ENCODE results near the gene KRTAP10-9.
"Not testable (repeated sequence)": the region's sequence is repeated elsewhere in the genome, so short reads cannot be mapped to it uniquely, and the experiment has no call there.

KRTAP10-9 gene

GRCh38 chr21:44626673-44627143 lies at the start of gene KRTAP10-9:
Gene KRTAP10-9 (plus strand): TSS chr21:44627093. CDS start chr21:44627172, 79 bp downstream.
- no peak for DNase-seq (ENCODE audit: extremely low read depth in 1 of 2, low read depth in 1 of 2)

GRCh38 chr21:44578371-44579055 lies 48.4 kb upstream of the KRTAP10-9 start:
- no peak for DNase-seq (ENCODE audit: extremely low read depth in 1 of 2, low read depth in 1 of 2)

GRCh38 chr21:44579056-44579832 lies 47.6 kb upstream of the KRTAP10-9 start:
- DNase-seq (ENCODE audit: extremely low read depth in 1 of 2, low read depth in 1 of 2): no peak

GRCh38 chr21:44579833-44580144 lies 47.1 kb upstream of the KRTAP10-9 start:
- DNase-seq (ENCODE audit: extremely low read depth in 1 of 2, low read depth in 1 of 2): no peak

GRCh38 chr21:44580231-44580821 lies 46.6 kb upstream of the KRTAP10-9 start, which contains the start of gene KRTAP10-5:
Gene KRTAP10-5 (minus strand): TSS chr21:44580604. CDS start chr21:44580578, 26 bp downstream.
- DNase-seq (ENCODE audit: extremely low read depth in 1 of 2, low read depth in 1 of 2): not testable (repeated sequence)

- no peak for DNase-seq (ENCODE audit: extremely low read depth in 1 of 2, low read depth in 1 of 2)
Observed at GRCh38 chr21:44581158-44581557, 45.7 kb upstream of the KRTAP10-9 start.

- no peak for DNase-seq (ENCODE audit: extremely low read depth in 1 of 2, low read depth in 1 of 2)
Observed at GRCh38 chr21:44582055-44582454, 44.8 kb upstream of the KRTAP10-9 start.

GRCh38 chr21:44583089-44583799 lies 43.6 kb upstream of the KRTAP10-9 start:
- no peak for DNase-seq (ENCODE audit: extremely low read depth in 1 of 2, low read depth in 1 of 2)

GRCh38 chr21:44583800-44584147 lies 43.1 kb upstream of the KRTAP10-9 start:
- DNase-seq (ENCODE audit: extremely low read depth in 1 of 2, low read depth in 1 of 2): no peak

- no peak for DNase-seq (ENCODE audit: extremely low read depth in 1 of 2, low read depth in 1 of 2)
Observed at GRCh38 chr21:44585892-44586291, 41.0 kb upstream of the KRTAP10-9 start.

- DNase-seq (ENCODE audit: extremely low read depth in 1 of 2, low read depth in 1 of 2): no peak
Observed at GRCh38 chr21:44589094-44589493, 37.8 kb upstream of the KRTAP10-9 start.

GRCh38 chr21:44589586-44590305 lies 37.1 kb upstream of the KRTAP10-9 start:
- no peak for DNase-seq (ENCODE audit: extremely low read depth in 1 of 2, low read depth in 1 of 2)

- no peak for DNase-seq (ENCODE audit: extremely low read depth in 1 of 2, low read depth in 1 of 2)
Observed at GRCh38 chr21:44590311-44590721, 36.6 kb upstream of the KRTAP10-9 start.

GRCh38 chr21:44590897-44591800 lies 35.7 kb upstream of the KRTAP10-9 start:
- DNase-seq (ENCODE audit: extremely low read depth in 1 of 2, low read depth in 1 of 2): not testable (repeated sequence)

- not testable (repeated sequence) for DNase-seq (ENCODE audit: extremely low read depth in 1 of 2, low read depth in 1 of 2)
Observed at GRCh38 chr21:44591801-44592130, 35.1 kb upstream of the KRTAP10-9 start.

GRCh38 chr21:44592446-44593311 lies 34.2 kb upstream of the KRTAP10-9 start, which contains the start of gene KRTAP10-6:
Gene KRTAP10-6 (minus strand): TSS chr21:44592505. CDS start chr21:44592484, 21 bp downstream.
- no peak for DNase-seq (ENCODE audit: extremely low read depth in 1 of 2, low read depth in 1 of 2)

- no peak for DNase-seq (ENCODE audit: extremely low read depth in 1 of 2, low read depth in 1 of 2)
Observed at GRCh38 chr21:44593598-44594405, 33.1 kb upstream of the KRTAP10-9 start.
